Sigmoid colon (tissue), 7 donors: ENCODE measurements around the gene DHH. TPM values are rescaled to one million over a fixed set of nuclear protein-coding genes. Genes with fewer than 3 reads are reported as not detected.
A peak's percentile ranks its signal among the peaks of the same experiment; 100 is the strongest.

ENCODE experiments used
- DNase-seq: peaks from one replicate; pipeline ENCODE4 v3.0.0-alpha.2; 2019
- H3K27ac ChIP-seq, 4 donors: fragments of 200-600 bp; sonication (generic); one replicate each; pipeline ENCODE4 v1.5.1; 2016 to 2019; ENCODE audit warnings: mild to moderate bottlenecking in 1 of 4
- H3K27me3 ChIP-seq, 3 donors: fragments of 200-600 bp; sonication (generic); one replicate each; pipeline ENCODE4 v1.5.1; 2019; ENCODE audit warnings: mild to moderate bottlenecking in 1 of 3
- H3K36me3 ChIP-seq, 4 donors: fragments of 200-600 bp; sonication (generic); one replicate each; pipeline ENCODE4 v1.5.1; 2016 to 2019
- H3K4me1 ChIP-seq, 4 donors: fragments of 200-600 bp; sonication (generic); one replicate each; pipeline ENCODE4 v1.5.1; 2017 to 2019
- H3K4me3 ChIP-seq, 4 donors: fragments of 200-600 bp; sonication (generic); one replicate each; pipeline ENCODE4 v1.5.1; 2017 to 2019; ENCODE audit warnings: mild to moderate bottlenecking in 2 of 4, moderate library complexity in 1 of 4
- H3K9me3 ChIP-seq, 4 donors: fragments of 200-600 bp in 3 of 4; sonication (generic) in 3 of 4; one replicate each; pipeline versions ENCODE4 v1.5.1 to v1.6.1; 2013 to 2019
- EP300 ChIP-seq, 4 donors: sonication (generic); formaldehyde crosslinking; IDR thresholded peaks; one replicate each; pipeline ENCODE4 v1.6.1; 2017; ENCODE audit warnings: antibody characterized with exemption in 4 of 4
- POLR2A ChIP-seq, 2 donors: fragments of 450-650 bp; IDR thresholded peaks; one replicate each; pipeline ENCODE4 v1.6.1; 2016; ENCODE audit warnings: antibody characterized with exemption in 2 of 2, mild to moderate bottlenecking in 2 of 2, moderate library complexity in 2 of 2
- POLR2AphosphoS5 ChIP-seq, 4 donors: sonication (generic); formaldehyde crosslinking; IDR thresholded peaks; one replicate each; pipeline ENCODE4 v1.6.1; 2017; ENCODE audit warnings: antibody characterized with exemption in 4 of 4
- WGBS, 2 donors: extraction: QIAGEN DNeasy Blood & Tissue Kit; methylation state at CpG; one replicate each; pipeline ENCODE4 v1.1.7; 2013; 5-methylcytosine and 5-hydroxymethylcytosine counted together
- intact Hi-C: fragments of 100-400 bp; cut with DNase I; formaldehyde crosslinking; loops from one replicate; pipeline ENCODE4 v1.15.1; 2023
- polyA plus RNA-seq, 3 donors: library from polyadenylated mRNA; stranded (reverse); fragments of 200-250 nt; gene quantifications; one replicate each; pipeline ENCODE4 v1.2.3, GENCODE V29; 2013
- small RNA-seq, 3 donors: library from RNA; depleted of rRNA; stranded (forward); fragments of <200 nt; gene quantifications; one replicate each; pipeline ENCODE3, GENCODE V24; 2016
- total RNA-seq, 4 donors: library from RNA; depleted of rRNA; stranded (reverse); fragments of >200 nt; gene quantifications; one replicate each; pipeline ENCODE4 v1.1.0, GENCODE V29; 2016
- TF ChIP-seq, protein P1 (sequence below), 4 experiments: fragments of 450-650 bp in 3 of 4; fragments of 200-600 bp in 1 of 4; IDR thresholded peaks; one replicate each; pipeline ENCODE4 v1.5.1; 2016 to 2019; ENCODE audit warnings: antibody characterized with exemption in 4 of 4, mild to moderate bottlenecking in 3 of 4, moderate library complexity in 2 of 4
- donor health status: healthy with polysubstance abuse.
- donor health status: Bipolar disorder and iron deficiency.
- donor health status: healthy.

DHH gene
- total and polyA plus RNA-seq, 7 donors: 0.14 to 0.83 (median 0.63) TPM; not detected in 4

DNA sequence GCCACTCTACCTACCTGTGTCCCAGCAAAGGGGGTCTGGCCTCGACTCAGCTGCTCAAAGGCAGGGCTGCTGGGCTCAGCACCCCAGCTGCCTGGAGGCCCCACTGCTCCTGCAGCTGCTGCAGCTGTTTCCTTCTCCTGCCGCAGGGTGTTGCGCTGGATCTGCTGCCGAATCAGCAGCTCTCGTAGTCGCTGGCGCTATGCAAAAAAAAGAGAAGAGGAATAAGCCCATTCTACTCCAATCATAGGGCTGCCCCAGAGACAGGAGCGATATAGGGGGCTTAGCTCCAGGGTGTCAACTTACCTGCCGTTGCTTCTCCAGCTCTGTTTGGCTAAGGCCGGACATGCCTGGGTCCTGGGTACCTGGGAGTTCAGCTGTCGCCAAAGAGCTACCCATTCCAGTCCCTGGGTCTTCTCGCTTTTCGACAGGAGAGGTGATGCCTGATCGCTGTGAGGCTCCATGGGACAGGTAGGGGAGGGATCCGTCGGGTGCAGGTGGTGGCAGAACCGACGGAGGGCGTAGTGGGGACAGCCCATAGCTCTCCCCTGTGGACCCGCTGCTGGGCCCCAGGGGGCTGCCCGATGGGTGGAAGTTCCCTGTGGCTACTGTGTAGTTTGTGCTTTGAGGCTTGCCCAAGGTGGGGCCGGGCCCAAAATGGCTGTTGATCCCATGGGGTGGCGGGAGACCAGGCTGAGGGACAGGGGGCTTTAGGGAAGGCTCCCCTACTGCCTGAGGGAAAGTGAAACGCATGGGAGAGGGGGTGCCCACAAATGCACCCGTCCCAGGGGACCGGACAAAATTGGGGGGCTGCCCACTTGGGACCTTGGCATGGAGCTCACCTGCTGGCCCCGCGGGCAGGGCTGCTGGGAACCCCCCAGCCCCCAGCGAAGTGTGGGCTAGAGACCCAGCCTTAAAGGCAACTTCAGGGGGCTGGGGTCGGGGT is 54.9 kb downstream of the DHH start:
- 93 to 94% methylated on average over 30 of the region's 30 CpGs for WGBS, 2 donors
- Histone ChIP-seq H3K27ac (no peak overlapping the region), H3K9me3 (no peaks in the 10 kb centered on the region), H3K36me3 (peaks cover 69 to 97% (median 80%) of the 10 kb centered on the region in 4 donors), H3K4me3 (no peak overlapping the region), H3K4me1 (no peaks in the 10 kb centered on the region), H3K27me3 (no peaks in the 10 kb centered on the region)
- TF ChIP-seq, protein P1, sequence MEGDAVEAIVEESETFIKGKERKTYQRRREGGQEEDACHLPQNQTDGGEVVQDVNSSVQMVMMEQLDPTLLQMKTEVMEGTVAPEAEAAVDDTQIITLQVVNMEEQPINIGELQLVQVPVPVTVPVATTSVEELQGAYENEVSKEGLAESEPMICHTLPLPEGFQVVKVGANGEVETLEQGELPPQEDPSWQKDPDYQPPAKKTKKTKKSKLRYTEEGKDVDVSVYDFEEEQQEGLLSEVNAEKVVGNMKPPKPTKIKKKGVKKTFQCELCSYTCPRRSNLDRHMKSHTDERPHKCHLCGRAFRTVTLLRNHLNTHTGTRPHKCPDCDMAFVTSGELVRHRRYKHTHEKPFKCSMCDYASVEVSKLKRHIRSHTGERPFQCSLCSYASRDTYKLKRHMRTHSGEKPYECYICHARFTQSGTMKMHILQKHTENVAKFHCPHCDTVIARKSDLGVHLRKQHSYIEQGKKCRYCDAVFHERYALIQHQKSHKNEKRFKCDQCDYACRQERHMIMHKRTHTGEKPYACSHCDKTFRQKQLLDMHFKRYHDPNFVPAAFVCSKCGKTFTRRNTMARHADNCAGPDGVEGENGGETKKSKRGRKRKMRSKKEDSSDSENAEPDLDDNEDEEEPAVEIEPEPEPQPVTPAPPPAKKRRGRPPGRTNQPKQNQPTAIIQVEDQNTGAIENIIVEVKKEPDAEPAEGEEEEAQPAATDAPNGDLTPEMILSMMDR (IDR thresholded peaks at IDR 0.05): no peak
- TF ChIP-seq POLR2A (IDR thresholded peaks at IDR 0.05): no peak
- no peak for TF ChIP-seq POLR2AphosphoS5 (IDR thresholded peaks at IDR 0.05)
- no peak for TF ChIP-seq EP300 (IDR thresholded peaks at IDR 0.05)
- intact Hi-C loops: no loop called here
- DNase-seq: no peak

DNA sequence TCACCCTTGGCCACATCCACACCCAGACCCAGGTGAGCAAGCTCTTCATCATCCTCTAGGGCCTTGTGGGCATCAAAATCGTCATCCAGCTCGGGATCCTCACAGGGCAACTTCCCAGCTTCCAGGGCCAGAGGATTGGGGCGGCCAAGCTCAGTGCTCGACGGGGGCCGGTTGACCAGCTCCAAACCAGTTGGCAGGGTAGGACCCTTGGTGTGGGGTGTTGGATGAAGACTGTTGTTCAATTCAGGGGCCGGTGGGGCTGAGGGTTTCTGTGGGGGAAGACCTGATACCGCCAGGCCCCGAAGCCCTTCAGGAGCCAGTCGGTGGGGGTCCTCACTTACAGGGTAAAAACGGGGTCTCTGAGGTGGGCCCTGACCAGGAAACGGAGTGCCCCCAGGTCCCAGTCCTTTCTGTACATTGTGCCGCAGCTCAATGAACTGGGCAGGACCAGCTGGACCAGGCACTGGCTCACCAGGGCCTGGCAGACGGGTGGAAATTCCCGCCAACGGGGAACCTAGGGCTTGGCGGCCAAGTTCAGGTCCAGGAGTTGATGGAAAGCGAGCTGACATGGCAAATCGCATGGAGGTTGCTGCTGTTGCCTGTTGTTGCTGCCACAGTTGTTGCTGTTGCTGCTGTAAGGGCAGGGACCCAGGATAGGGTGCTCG is 56.2 kb downstream of the DHH start:
- Histone ChIP-seq H3K4me3 (no peak overlapping the region), H3K27me3 (no peaks in the 10 kb centered on the region), H3K4me1 (peaks cover 0 to under 1% (median 0%) of the 10 kb centered on the region in 4 donors), H3K9me3 (no peaks in the 10 kb centered on the region), H3K36me3 (peaks cover 68 to 97% (median 76%) of the 10 kb centered on the region in 4 donors), H3K27ac (no peak overlapping the region)
- intact Hi-C loops: no loop called here
- WGBS, 2 donors: 95 to 96% methylated on average over 20 of the region's 20 CpGs
- TF ChIP-seq EP300 (IDR thresholded peaks at IDR 0.05) (no peak), POLR2A (IDR thresholded peaks at IDR 0.05) (no peak), POLR2AphosphoS5 (IDR thresholded peaks at IDR 0.05) (no peak)
- TF ChIP-seq, protein P1 (IDR thresholded peaks at IDR 0.05): no peak
- DNase-seq: no peak

DNA sequence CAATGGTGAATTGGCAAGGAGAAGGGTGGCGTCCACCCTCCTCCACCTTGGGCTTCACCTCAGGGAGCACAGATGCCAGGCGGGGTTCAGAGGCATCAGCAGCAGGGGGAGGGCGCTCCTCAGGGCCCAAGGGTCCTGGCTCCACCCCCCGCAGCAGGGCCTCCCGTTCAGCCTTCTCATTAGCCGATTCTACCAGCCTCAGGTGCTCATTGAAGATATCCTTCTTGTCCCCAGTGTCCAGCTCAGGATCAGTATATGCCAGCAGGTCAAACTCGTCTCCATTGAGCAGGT is 56.7 kb downstream of the DHH start:
- no peak overlapping the region for H3K4me3 ChIP-seq

DNA sequence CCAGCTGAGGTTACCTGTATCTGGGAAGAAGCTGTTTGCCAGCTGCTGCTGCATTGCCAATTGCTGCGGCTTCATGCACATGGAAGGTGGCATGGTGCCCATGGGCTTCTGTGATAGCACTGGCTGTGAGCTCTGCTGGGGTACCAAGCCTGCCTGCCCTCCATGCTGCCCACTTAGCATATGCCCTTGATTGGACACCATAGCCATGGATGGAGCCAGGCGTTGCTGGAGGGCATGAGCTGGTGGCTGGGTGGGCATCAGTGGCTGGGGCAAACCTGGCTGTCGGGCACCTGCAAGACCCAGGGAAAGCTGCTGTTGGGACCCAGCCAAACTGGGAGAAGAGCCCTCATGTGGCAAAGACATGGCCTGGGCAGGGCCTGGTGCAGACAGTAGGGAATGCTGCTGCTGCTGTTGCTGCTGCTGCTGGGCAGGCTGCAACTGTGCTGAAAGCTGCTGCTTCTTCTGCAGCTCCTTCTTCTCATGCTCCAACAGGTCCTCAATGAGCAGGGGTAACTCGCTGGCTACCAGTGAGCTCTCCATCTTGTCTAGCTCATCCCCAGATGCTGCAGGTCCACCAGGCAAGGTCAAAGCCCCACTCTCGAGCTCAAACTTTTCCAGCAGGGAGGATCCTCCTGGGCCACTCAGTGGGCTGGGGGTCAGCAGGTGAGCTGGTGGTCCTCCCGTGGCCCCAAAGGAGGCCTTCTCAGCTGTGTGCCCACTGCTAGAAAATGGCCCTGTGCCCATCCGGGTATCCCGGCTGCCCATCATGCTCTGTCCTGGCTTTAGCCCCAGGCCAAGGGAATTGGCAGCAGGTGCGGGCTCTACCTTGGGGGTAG is 57.3 kb downstream of the DHH start:
- H3K27me3 ChIP-seq: no peaks in the 10 kb centered on the region
- no peak overlapping the region for H3K27ac ChIP-seq
- WGBS, 2 donors: 96% methylated on average over 9 of the region's 9 CpGs
- H3K4me1 ChIP-seq: peaks cover 0 to 6% (median 0%) of the 10 kb centered on the region in 4 donors
- intact Hi-C loops: no loop called here
- peak; percentile 61 for DNase-seq
- H3K9me3 ChIP-seq: no peaks in the 10 kb centered on the region
- no peak for TF ChIP-seq EP300 (IDR thresholded peaks at IDR 0.05)
- TF ChIP-seq POLR2A (IDR thresholded peaks at IDR 0.05): no peak
- no peak for TF ChIP-seq POLR2AphosphoS5 (IDR thresholded peaks at IDR 0.05)
- TF ChIP-seq, protein P1 (IDR thresholded peaks at IDR 0.05): no peak
- no peak overlapping the region for H3K4me3 ChIP-seq
- peaks cover 68 to 97% (median 75%) of the 10 kb centered on the region in 4 donors for H3K36me3 ChIP-seq

More for the DNA sequence above, 56.7 kb downstream of the DHH start:
- intact Hi-C loops: no loop called here
- Histone ChIP-seq H3K27ac (no peak overlapping the region), H3K27me3 (no peaks in the 10 kb centered on the region), H3K4me1 (peaks cover 0 to 5% (median 0%) of the 10 kb centered on the region in 4 donors), H3K9me3 (no peaks in the 10 kb centered on the region), H3K36me3 (peaks cover 68 to 97% (median 76%) of the 10 kb centered on the region in 4 donors)
- 93 to 94% methylated on average over 7 of the region's 7 CpGs for WGBS, 2 donors
- TF ChIP-seq, protein P1 (IDR thresholded peaks at IDR 0.05): no peak
- TF ChIP-seq EP300 (IDR thresholded peaks at IDR 0.05): no peak
- no peak for TF ChIP-seq POLR2A (IDR thresholded peaks at IDR 0.05)
- no peak for DNase-seq

Small RNA genes lying within 50 kb of the gene (small RNA-seq; reads per million reads assigned to genes)
- 0 reads per million in 3 donors for gene RF00019

Other genes starting within 250 kb of the DHH start
- 10 to 100 TPM; 52.8 to 91.5 (median 56.3) TPM for gene DDX23, start 242.6 kb downstream of the DHH start, total RNA-seq
- 10 to 100 TPM; 32.4 to 72.0 (median 40.7) TPM for gene DDX23, start 242.6 kb downstream of the DHH start, polyA plus RNA-seq
- gene RND1, start 228.9 kb downstream of the DHH start, total RNA-seq: 1 to 10 TPM in 1 of 4 donors, under 1 TPM in 1, not detected in 2; 0.36 to 5.2 TPM
- gene RND1, start 228.9 kb downstream of the DHH start, polyA plus RNA-seq: 10 to 100 TPM in 1 of 3 donors, 1 to 10 TPM in 2; 2.4 to 16.2 (median 8.0) TPM
- 1 to 10 TPM; 4.6 to 7.5 (median 6.4) TPM for gene FKBP11, start 169.3 kb downstream of the DHH start, total RNA-seq
- gene FKBP11, start 169.3 kb downstream of the DHH start, polyA plus RNA-seq: 10 to 100 TPM; 12.0 to 50.2 (median 12.3) TPM
- gene ARF3, start 137.3 kb downstream of the DHH start, total RNA-seq: 10 to 100 TPM; 37.9 to 61.0 (median 49.3) TPM
- 100 to 1,000 TPM in 2 of 3 donors, 10 to 100 TPM in 1; 87.7 to 161 (median 132) TPM for gene ARF3, start 137.3 kb downstream of the DHH start, polyA plus RNA-seq
- gene WNT10B, start 123.1 kb downstream of the DHH start, total RNA-seq: under 1 TPM in 3 of 4 donors, not detected in 1; 0.28 to 0.49 (median 0.36) TPM
- gene WNT10B, start 123.1 kb downstream of the DHH start, polyA plus RNA-seq: 1 to 10 TPM in 1 of 3 donors, not detected in 2; 1.0 TPM
- gene WNT1, start 116.5 kb downstream of the DHH start, total RNA-seq: not detected
- under 1 TPM in 1 of 3 donors, not detected in 2; 0.10 TPM for gene WNT1, start 116.5 kb downstream of the DHH start, polyA plus RNA-seq
- under 1 TPM in 1 of 4 donors, not detected in 3; 0.14 TPM for gene DDN, start 95.4 kb downstream of the DHH start, total RNA-seq
- under 1 TPM in 2 of 3 donors, not detected in 1; 0.60 to 0.69 TPM for gene DDN, start 95.4 kb downstream of the DHH start, polyA plus RNA-seq
- 10 to 100 TPM; 49.6 to 71.3 (median 60.0) TPM for gene PRKAG1, start 76.0 kb downstream of the DHH start, total RNA-seq
- gene PRKAG1, start 76.0 kb downstream of the DHH start, polyA plus RNA-seq: 10 to 100 TPM; 48.6 to 71.2 (median 61.3) TPM
- gene KMT2D, start 34.0 kb downstream of the DHH start, total RNA-seq: 10 to 100 TPM; 18.2 to 52.9 (median 30.6) TPM
- 10 to 100 TPM in 2 of 3 donors, 1 to 10 TPM in 1; 1.8 to 61.8 (median 10.2) TPM for gene KMT2D, start 34.0 kb downstream of the DHH start, polyA plus RNA-seq
- gene RHEBL1, start 24.8 kb downstream of the DHH start, total RNA-seq: under 1 TPM in 1 of 4 donors, not detected in 3; 0.36 TPM
- 1 to 10 TPM in 1 of 3 donors, not detected in 2; 2.2 TPM for gene RHEBL1, start 24.8 kb downstream of the DHH start, polyA plus RNA-seq
- 10 to 100 TPM; 34.6 to 82.3 (median 51.5) TPM for gene LMBR1L, start 16.0 kb upstream of the DHH start, total RNA-seq
- 10 to 100 TPM in 2 of 3 donors, 1 to 10 TPM in 1; 7.8 to 41.4 (median 10.2) TPM for gene LMBR1L, start 16.0 kb upstream of the DHH start, polyA plus RNA-seq
- gene TUBA1B, start 36.6 kb upstream of the DHH start, total RNA-seq: 100 to 1,000 TPM; 651 to 712 (median 682) TPM
- 1,000 to 10,000 TPM in 1 of 3 donors, 100 to 1,000 TPM in 2; 482 to 1,083 (median 767) TPM for gene TUBA1B, start 36.6 kb upstream of the DHH start, polyA plus RNA-seq
- 100 to 1,000 TPM; 614 to 677 (median 635) TPM for gene TUBA1A, start 94.3 kb upstream of the DHH start, total RNA-seq
- gene TUBA1A, start 94.3 kb upstream of the DHH start, polyA plus RNA-seq: 100 to 1,000 TPM in 1 of 3 donors, 10 to 100 TPM in 2; 20.1 to 129 (median 41.4) TPM
- gene TUBA1C, start 170.3 kb upstream of the DHH start, total RNA-seq: 100 to 1,000 TPM in 1 of 4 donors, 10 to 100 TPM in 3; 54.8 to 108 (median 87.2) TPM
- gene TUBA1C, start 170.3 kb upstream of the DHH start, polyA plus RNA-seq: 100 to 1,000 TPM; 411 to 694 (median 519) TPM
- gene PRPH, start 200.3 kb upstream of the DHH start, total RNA-seq: 10 to 100 TPM; 19.7 to 56.2 (median 38.6) TPM
- gene PRPH, start 200.3 kb upstream of the DHH start, polyA plus RNA-seq: 10 to 100 TPM in 1 of 3 donors, 1 to 10 TPM in 1, under 1 TPM in 1; 0.46 to 31.8 (median 2.4) TPM
- under 1 TPM in 1 of 4 donors, not detected in 3; 0.36 TPM for gene TROAP, start 228.5 kb upstream of the DHH start, total RNA-seq
- gene TROAP, start 228.5 kb upstream of the DHH start, polyA plus RNA-seq: 10 to 100 TPM in 1 of 3 donors, 1 to 10 TPM in 2; 4.8 to 25.7 (median 5.1) TPM
- not detected for gene C1QL4, start 242.4 kb upstream of the DHH start, total RNA-seq
- gene C1QL4, start 242.4 kb upstream of the DHH start, polyA plus RNA-seq: under 1 TPM in 1 of 3 donors, not detected in 2; 0.03 TPM